ENCODE results near the gene PANK4. TPM values are rescaled to one million over a fixed set of nuclear protein-coding genes. Genes with fewer than 3 reads are reported as not detected.

Gene PANK4
- total RNA-seq, 1 experiment from 2014 or later = 32.2 TPM

- Mint-ChIP-seq H3K4me3 (no peak overlapping the region), H3K36me3 (ENCODE audit: insufficient read depth in 1 of 3, low read depth in 3 of 3) (no peaks in the 10 kb centered on the region), H3K27me3 (ENCODE audit: low read depth) (peaks cover 6% of the 10 kb centered on the region), H3K4me1 (peaks cover 0 to 6% of the 10 kb centered on the region in 2 experiments; a peak in 2 of 4 replicates), H3K27ac (no peak overlapping the region), H3K9me3 (no peaks in the 10 kb centered on the region; a peak in 1 of 5 replicates)
- no peak overlapping the region for H2BK12ac ChIP-seq (ENCODE audit: insufficient read length, low read depth, low read length)
- no peak overlapping the region for H3K56ac ChIP-seq (ENCODE audit: insufficient read length, low read depth, low read length)
- no peak overlapping the region for H4K91ac ChIP-seq (ENCODE audit: insufficient read length, low read depth, low read length)
- H3K27me3 ChIP-seq (ENCODE audit: insufficient read depth, low read length) = no peaks in the 10 kb centered on the region
- no peaks in the 10 kb centered on the region for H3K4me1 ChIP-seq (ENCODE audit: insufficient read depth, low read length)
- no peak overlapping the region for H2AFZ ChIP-seq (ENCODE audit: low read length)
- TF ChIP-seq CTCF (conservative IDR thresholded peaks at IDR 0.05) = no peak
- no peak overlapping the region for H3K9ac ChIP-seq (ENCODE audit: extremely low read depth, insufficient read length, low read length)
- H3K4ac ChIP-seq (ENCODE audit: low read depth, low read length) = no peak overlapping the region
- no peaks in the 10 kb centered on the region for H4K20me1 ChIP-seq (ENCODE audit: control insufficient read depth, insufficient read depth, insufficient read length)
- no peaks in the 10 kb centered on the region for H3K9me3 ChIP-seq (ENCODE audit: control insufficient read depth, low read depth, low read length)
- no peak overlapping the region for H3K23ac ChIP-seq (ENCODE audit: insufficient read length, low read depth, low read length)
- no peak overlapping the region for H2BK15ac ChIP-seq (ENCODE audit: low read depth, low read length)
- H3K27ac ChIP-seq (ENCODE audit: insufficient read length, low read depth, low read length) = no peak overlapping the region
- H4K5ac ChIP-seq (ENCODE audit: insufficient read length, low read depth, low read length) = no peak overlapping the region
- no peak overlapping the region for H2BK120ac ChIP-seq (ENCODE audit: low read depth, low read length, poor library complexity, severe bottlenecking)
- H3K18ac ChIP-seq (ENCODE audit: insufficient read length, low read depth, low read length) = no peak overlapping the region
- no peak for DNase-seq
- no peak overlapping the region for H3K14ac ChIP-seq (ENCODE audit: insufficient read depth, low read length)
- no peak overlapping the region for H2AK5ac ChIP-seq (ENCODE audit: insufficient read length, low read length)
- H3K4me2 ChIP-seq (ENCODE audit: insufficient read depth, insufficient read length, low read length) = no peak overlapping the region
- H3K79me2 ChIP-seq (ENCODE audit: insufficient read depth, low read length) = no peaks in the 10 kb centered on the region
- H2BK5ac ChIP-seq (ENCODE audit: insufficient read length, low read length) = no peak overlapping the region
- H3K23me2 ChIP-seq (ENCODE audit: insufficient read length, low read depth, low read length, poor library complexity, severe bottlenecking) = no peaks in the 10 kb centered on the region
- no CpG with 5 or more reads among the region's 34 CpGs for WGBS (ENCODE audit: extremely low coverage, insufficient read length, low lambda C conversion rate)
- no peak overlapping the region for H2BK20ac ChIP-seq (ENCODE audit: low read depth, low read length, poor library complexity, severe bottlenecking)
- no peaks in the 10 kb centered on the region for H3K79me1 ChIP-seq (ENCODE audit: insufficient read depth, low read depth, low read length, poor library complexity, severe bottlenecking)
- H4K8ac ChIP-seq (replicated peaks; ENCODE audit: insufficient read length, low read depth, low read length) = no peak overlapping the region
- no peak overlapping the region for H3T11ph ChIP-seq (ENCODE audit: low read length)
Observed at GRCh38 chr1:2566101-2567045, 40.0 kb upstream of the PANK4 start.
